Mucosa of stomach (tissue), 1 donor: ENCODE data around the gene POLA1.
"Not testable (repeated sequence)": the region's sequence is repeated elsewhere in the genome, so short reads cannot be mapped to it uniquely, and the experiment has no call there.

ENCODE experiments used
- H3K27me3 ChIP-seq: one replicate; pipeline ENCODE4 v1.7.0; 2013; ENCODE audit warnings: mild to moderate bottlenecking, low read length; ENCODE audit not compliant: control insufficient read depth, insufficient read depth
- H3K36me3 ChIP-seq: one replicate; pipeline ENCODE4 v1.7.0; 2013; ENCODE audit warnings: low read length; ENCODE audit not compliant: control insufficient read depth, insufficient read depth
- H3K4me1 ChIP-seq: one replicate; pipeline ENCODE4 v1.7.0; 2013; ENCODE audit warnings: mild to moderate bottlenecking, low read length; ENCODE audit not compliant: control insufficient read depth, insufficient read depth
- H3K4me3 ChIP-seq: one replicate; pipeline ENCODE4 v1.7.0; 2013; ENCODE audit warnings: low read length
- H3K9ac ChIP-seq: one replicate; pipeline ENCODE4 v1.7.0; 2013; ENCODE audit warnings: mild to moderate bottlenecking, low read length, moderate library complexity
- H3K9me3 ChIP-seq: one replicate; pipeline ENCODE4 v1.7.0; 2013; ENCODE audit warnings: mild to moderate bottlenecking, low read length, moderate library complexity; ENCODE audit not compliant: control insufficient read depth
- donor health status: Pancreatic carcinoma.

POLA1 gene

DNA sequence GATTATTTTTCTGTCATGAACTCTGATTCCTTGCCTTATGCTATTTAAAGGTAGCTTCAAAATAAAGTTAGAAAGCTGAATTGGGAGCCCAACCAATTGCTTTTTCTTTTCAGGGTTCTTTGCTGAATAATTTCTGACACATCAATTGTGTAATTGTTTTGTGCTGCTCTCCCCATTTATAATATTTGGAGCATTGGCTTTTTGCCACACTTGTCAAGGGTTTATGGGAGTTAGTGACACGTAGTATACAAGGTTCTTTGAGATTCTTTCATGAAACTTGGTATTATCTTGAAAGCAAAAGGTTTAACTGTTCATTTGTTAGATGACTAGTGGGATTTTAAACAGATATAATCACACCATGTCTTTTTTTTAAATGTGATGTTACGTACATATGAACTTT, 80.9 kb downstream of the POLA1 start:
- H3K27me3 ChIP-seq, result no peaks in the 10 kb centered on the region
- no peaks in the 10 kb centered on the region for H3K9me3 ChIP-seq
- H3K4me1 ChIP-seq, result peaks cover 4% of the 10 kb centered on the region
- no peak overlapping the region for H3K9ac ChIP-seq
- no peaks in the 10 kb centered on the region for H3K36me3 ChIP-seq
- no peak overlapping the region for H3K4me3 ChIP-seq

- Histone ChIP-seq H3K27me3 (no peaks in the 10 kb centered on the region), H3K9ac (no peak overlapping the region), H3K9me3 (no peaks in the 10 kb centered on the region)
Measured at GRCh38 chrX:24775891-24776290, 82.2 kb downstream of the POLA1 start.

GRCh38 chrX:24777660-24778059, 83.9 kb downstream of the POLA1 start:
- Histone ChIP-seq H3K9me3 (no peaks in the 10 kb centered on the region), H3K9ac (no peak overlapping the region), H3K36me3 (no peaks in the 10 kb centered on the region), H3K4me1 (peaks cover 4% of the 10 kb centered on the region), H3K27me3 (no peaks in the 10 kb centered on the region), H3K4me3 (no peak overlapping the region)

More at GRCh38 chrX:24775891-24776290, 82.2 kb downstream of the POLA1 start:
- no peaks in the 10 kb centered on the region for H3K36me3 ChIP-seq
- no peak overlapping the region for H3K4me3 ChIP-seq
- peaks cover 4% of the 10 kb centered on the region for H3K4me1 ChIP-seq

DNA sequence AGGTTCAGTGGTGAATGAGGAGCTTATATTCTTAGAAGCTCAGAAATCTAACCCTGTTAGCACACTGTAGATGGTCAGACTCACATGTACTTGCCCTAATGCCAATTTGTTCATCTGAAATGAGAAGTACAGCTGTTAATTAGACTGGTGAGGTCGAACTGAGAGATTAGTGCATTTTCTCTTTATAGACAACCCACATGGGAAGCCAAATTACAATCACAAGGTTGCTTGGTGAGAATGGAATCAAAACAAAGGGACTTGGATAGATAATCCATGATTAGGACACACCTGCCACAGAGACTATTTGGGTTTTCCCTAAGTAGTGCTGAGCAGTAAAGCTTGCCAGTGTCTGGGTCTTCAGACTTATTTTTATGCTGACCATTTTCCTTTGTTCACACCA, 88.3 kb downstream of the POLA1 start:
- Histone ChIP-seq H3K9me3 (no peaks in the 10 kb centered on the region), H3K4me1 (no peaks in the 10 kb centered on the region), H3K36me3 (no peaks in the 10 kb centered on the region), H3K4me3 (no peak overlapping the region), H3K9ac (no peak overlapping the region), H3K27me3 (no peaks in the 10 kb centered on the region)

DNA sequence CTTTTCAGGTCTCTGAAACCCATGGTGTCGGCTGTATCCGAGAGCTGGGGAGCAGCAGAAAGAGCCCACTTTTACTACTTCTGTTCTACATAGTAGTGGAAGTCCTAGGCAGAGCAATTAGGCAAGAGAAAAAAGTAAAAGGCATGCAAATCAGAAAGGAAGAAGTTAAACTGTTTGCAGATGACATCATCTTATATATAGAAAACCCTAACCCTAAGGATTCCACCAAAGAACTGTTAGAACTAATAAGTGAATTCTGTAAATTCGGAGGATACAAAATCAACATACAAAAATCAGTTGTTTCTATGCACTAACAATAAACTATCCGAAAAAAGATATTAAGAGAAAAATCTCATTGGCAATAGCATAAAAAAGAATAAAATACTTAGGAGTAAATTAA, 95.3 kb downstream of the POLA1 start:
- H3K9me3 ChIP-seq, result no peaks in the 10 kb centered on the region
- no peaks in the 10 kb centered on the region for H3K4me1 ChIP-seq
- no peak overlapping the region for H3K4me3 ChIP-seq
- H3K36me3 ChIP-seq, result no peaks in the 10 kb centered on the region
- no peaks in the 10 kb centered on the region for H3K27me3 ChIP-seq
- no peak overlapping the region for H3K9ac ChIP-seq

GRCh38 chrX:24790166-24790565, 96.4 kb downstream of the POLA1 start:
- Histone ChIP-seq H3K4me3 (no peak overlapping the region), H3K4me1 (no peaks in the 10 kb centered on the region), H3K9me3 (no peaks in the 10 kb centered on the region), H3K36me3 (no peaks in the 10 kb centered on the region), H3K9ac (no peak overlapping the region), H3K27me3 (no peaks in the 10 kb centered on the region)

GRCh38 chrX:24796204-24796603, 102.5 kb downstream of the POLA1 start:
- Histone ChIP-seq H3K9ac (no peak overlapping the region), H3K4me1 (no peaks in the 10 kb centered on the region), H3K9me3 (no peaks in the 10 kb centered on the region), H3K36me3 (no peaks in the 10 kb centered on the region), H3K4me3 (no peak overlapping the region), H3K27me3 (no peaks in the 10 kb centered on the region)

DNA sequence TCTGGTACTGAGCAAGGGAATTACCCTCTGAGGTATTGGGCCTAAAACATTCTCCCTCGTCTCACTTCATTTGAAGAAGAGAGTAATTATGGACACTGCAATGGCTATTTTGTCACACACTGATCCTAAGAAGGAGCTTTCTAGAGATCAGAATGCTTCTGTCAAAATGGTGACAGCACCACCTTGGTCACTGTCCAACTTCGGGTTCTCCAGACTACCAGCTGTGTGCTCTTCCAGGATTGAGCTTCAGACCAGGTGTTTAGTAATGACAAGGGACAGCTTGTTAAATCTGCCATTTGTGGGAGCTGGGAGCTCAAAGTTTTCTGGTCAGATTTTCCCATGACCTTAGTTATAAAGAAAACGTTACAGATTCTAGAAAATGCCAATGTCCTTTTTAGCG, 105.4 kb downstream of the POLA1 start:
- H3K4me3 ChIP-seq, result no peak overlapping the region
- no peak overlapping the region for H3K9ac ChIP-seq
- no peaks in the 10 kb centered on the region for H3K9me3 ChIP-seq
- no peaks in the 10 kb centered on the region for H3K4me1 ChIP-seq
- no peaks in the 10 kb centered on the region for H3K36me3 ChIP-seq
- no peaks in the 10 kb centered on the region for H3K27me3 ChIP-seq

GRCh38 chrX:24799565-24799964, 105.8 kb downstream of the POLA1 start:
- H3K9ac ChIP-seq, result no peak overlapping the region
- no peaks in the 10 kb centered on the region for H3K4me1 ChIP-seq
- no peak overlapping the region for H3K4me3 ChIP-seq
- H3K9me3 ChIP-seq, result no peaks in the 10 kb centered on the region
- H3K36me3 ChIP-seq, result no peaks in the 10 kb centered on the region
- no peaks in the 10 kb centered on the region for H3K27me3 ChIP-seq

DNA sequence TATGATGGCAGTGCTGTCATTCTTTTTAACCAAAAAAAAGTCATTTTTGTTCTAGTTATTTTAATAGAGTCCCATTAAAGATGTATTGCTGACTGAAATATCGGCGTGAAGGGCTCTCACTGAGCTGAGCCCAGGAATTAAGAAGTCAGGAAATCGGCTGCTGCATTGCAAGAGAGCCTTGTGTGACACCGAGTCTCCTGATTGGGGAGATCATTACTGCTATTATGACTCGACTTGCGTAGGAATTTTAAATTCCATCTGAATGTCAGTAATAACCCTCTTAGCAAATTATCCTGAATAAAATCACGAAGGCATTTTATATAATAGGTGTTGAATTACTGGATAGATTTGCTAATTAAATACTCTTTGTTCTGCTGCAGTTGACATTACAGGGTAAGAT, 111.5 kb downstream of the POLA1 start:
- H3K27me3 ChIP-seq, result no peaks in the 10 kb centered on the region
- H3K4me3 ChIP-seq, result no peak overlapping the region
- no peak overlapping the region for H3K9ac ChIP-seq
- no peaks in the 10 kb centered on the region for H3K4me1 ChIP-seq
- no peaks in the 10 kb centered on the region for H3K36me3 ChIP-seq
- no peaks in the 10 kb centered on the region for H3K9me3 ChIP-seq

DNA sequence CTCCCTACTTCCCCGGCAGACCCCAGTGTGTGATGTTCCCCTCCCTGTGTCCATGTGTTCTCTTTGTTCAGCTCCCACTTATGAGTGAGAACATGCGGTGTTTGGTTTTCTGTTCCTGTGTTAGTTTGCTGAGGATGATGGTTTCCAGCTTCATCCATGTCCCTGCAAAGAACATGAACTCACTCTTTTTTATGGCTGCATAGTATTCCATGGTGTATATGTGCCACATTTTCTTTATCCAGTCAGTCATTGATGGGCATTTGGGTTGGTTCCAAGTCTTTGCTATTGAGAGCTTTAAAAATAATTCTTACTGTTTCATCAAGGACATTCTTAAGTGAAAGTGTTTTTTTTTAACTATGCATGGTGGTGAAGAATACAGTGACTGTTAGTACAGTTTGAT, 126.1 kb downstream of the POLA1 start:
- not testable (repeated sequence) for H3K9ac ChIP-seq, H3K9me3 ChIP-seq, H3K4me3 ChIP-seq, H3K4me1 ChIP-seq, H3K27me3 ChIP-seq, H3K36me3 ChIP-seq

- no peak overlapping the region for H3K4me3 ChIP-seq
- no peaks in the 10 kb centered on the region for H3K36me3 ChIP-seq
- H3K9ac ChIP-seq, result no peak overlapping the region
- no peaks in the 10 kb centered on the region for H3K4me1 ChIP-seq
- no peaks in the 10 kb centered on the region for H3K9me3 ChIP-seq
- H3K27me3 ChIP-seq, result no peaks in the 10 kb centered on the region
Measured at GRCh38 chrX:24828147-24828546, 134.4 kb downstream of the POLA1 start.

DNA sequence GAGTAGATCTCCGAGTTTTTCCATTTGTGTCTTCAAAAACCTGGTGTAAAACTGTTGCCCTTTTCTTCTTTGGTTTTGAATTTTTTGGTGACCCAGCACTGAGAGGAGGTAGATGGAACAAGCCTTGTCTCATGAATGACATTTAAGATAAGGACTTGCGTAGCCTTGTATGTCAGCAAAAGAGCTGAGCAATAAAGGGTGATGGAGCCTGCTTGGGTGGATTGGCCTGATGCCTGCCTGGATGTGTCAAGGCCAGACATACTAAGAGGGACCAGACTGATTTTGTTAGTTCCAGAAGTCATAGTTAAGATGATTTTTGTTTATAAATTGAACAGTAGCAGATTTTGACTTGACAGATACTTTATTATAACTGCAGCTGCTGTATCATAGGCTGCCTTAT, 134.9 kb downstream of the POLA1 start:
- no peaks in the 10 kb centered on the region for H3K36me3 ChIP-seq
- H3K4me1 ChIP-seq, result no peaks in the 10 kb centered on the region
- no peak overlapping the region for H3K9ac ChIP-seq
- no peaks in the 10 kb centered on the region for H3K9me3 ChIP-seq
- no peak overlapping the region for H3K4me3 ChIP-seq
- no peaks in the 10 kb centered on the region for H3K27me3 ChIP-seq
